Epithelial cell of esophagus (primary cell): ENCODE data around the gene HFM1.
"Not testable (repeated sequence)": the region's sequence is repeated elsewhere in the genome, so short reads cannot be mapped to it uniquely, and the experiment has no call there.

Source experiments
- DNase-seq: peaks from one replicate; pipeline ENCODE4 v3.0.0; 2010; ENCODE audit warnings: low read depth
- H3K4me3 ChIP-seq: 2 replicates; pipeline ENCODE4 v1.5.1; 2011; ENCODE audit warnings: mild to moderate bottlenecking, low read length, control low read depth
- CTCF ChIP-seq: IDR thresholded peaks from 2 replicates; pipeline ENCODE4 v1.5.1; 2011; ENCODE audit warnings: low read depth, mild to moderate bottlenecking, low read length, control low read depth, inconsistent platforms; ENCODE audit not compliant: insufficient read depth; ENCODE audit errors: missing control alignments

HFM1 gene

DNA sequence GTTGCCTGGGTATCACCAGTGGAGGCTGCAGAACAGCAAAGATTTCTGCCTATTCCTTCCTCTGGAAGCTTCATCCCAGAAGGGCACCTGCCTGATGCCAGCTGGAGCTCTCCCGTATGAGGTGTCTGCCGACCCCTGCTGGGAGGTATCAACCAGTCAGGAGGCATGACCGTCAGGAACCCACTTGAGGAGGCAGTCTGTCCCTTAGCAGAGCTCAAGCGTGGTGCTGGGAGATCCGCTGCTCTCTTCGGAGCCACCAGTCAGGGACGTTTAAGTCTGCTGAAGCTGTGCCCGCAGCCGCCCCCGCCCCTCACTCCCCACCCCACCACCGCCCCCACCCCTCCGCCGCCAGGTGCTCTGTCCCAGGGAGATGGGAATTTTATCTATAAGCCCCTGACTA lies 23.1 kb upstream of the HFM1 start:
- no peak for DNase-seq
- no peak overlapping the region for H3K4me3 ChIP-seq
- TF ChIP-seq CTCF: no peak

- DNase-seq, H3K4me3 ChIP-seq: not testable (repeated sequence)
These were observed 17.9 kb upstream of the HFM1 start for GRCh38 chr1:91422523-91422922.

DNA sequence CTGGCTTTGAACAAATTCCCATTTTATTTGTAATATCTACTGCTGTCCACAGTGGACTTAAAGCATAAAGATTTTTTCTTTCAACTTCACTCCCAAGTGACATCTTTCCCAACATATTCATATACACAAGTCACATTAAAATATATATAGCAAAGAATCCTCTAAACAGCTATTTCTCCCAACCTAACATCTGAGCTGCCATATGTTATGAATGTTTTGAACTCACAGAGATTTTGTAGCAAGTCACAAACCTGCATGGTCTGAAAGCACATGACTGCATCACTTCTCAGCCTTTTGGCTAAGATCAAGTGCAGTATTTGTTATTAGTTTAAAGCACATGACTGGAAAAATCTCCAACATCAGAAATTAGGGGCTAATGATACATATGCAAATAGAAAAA lies 7.7 kb upstream of the HFM1 start:
- TF ChIP-seq CTCF: no peak
- DNase-seq: no peak
- no peak overlapping the region for H3K4me3 ChIP-seq

GRCh38 chr1:91406773-91407389 lies 2.2 kb upstream of the HFM1 start:
- H3K4me3 ChIP-seq: no peak overlapping the region
- DNase-seq: peak; percentile 25
- peak; percentile 44 for TF ChIP-seq CTCF

GRCh38 chr1:91402023-91402422 lies 2.6 kb downstream of the HFM1 start:
- DNase-seq: peak; percentile 28
- peak; percentile 44 for TF ChIP-seq CTCF
- no peak overlapping the region for H3K4me3 ChIP-seq

DNA sequence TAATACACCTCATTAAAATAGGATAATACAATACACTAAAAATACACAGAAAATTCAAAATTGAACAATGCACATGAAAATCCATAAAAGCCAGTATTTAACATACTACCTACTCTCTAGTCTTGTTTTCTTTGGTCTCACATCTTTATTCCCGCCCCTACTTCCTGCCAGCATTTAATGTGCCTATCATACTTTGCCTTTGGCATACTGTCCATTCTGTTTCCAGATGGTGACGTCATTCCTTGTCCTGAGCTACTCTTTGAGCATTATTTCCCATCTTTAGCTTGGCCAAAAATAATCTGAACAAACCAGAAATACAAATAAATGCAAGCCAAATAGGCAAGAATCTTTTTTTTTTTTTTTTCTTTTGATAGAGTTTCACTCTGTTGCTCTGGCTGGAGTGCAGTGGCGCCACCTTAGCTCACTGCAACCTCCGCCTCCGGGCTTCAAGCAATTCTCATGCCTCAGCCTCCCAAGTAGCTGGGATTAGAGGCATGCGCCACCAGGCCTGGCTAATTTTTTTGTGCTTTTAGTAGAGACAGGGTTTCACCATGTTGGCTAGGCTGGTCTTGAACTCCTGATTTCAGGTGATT lies 4.4 kb downstream of the HFM1 start:
- TF ChIP-seq CTCF: no peak
- DNase-seq: peak; percentile 14

GRCh38 chr1:91398291-91398690 lies 6.3 kb downstream of the HFM1 start:
- no peak for DNase-seq
- TF ChIP-seq CTCF: no peak
- H3K4me3 ChIP-seq: no peak overlapping the region

More for the DNA sequence above, 4.4 kb downstream of the HFM1 start:
- no peak overlapping the region for H3K4me3 ChIP-seq
